HG02938 (cell line): ENCODE measurements around the gene ACOD1.
"Not testable (repeated sequence)": the region's sequence is repeated elsewhere in the genome, so short reads cannot be mapped to it uniquely, and the experiment has no call there.

Source experiments
- ATAC-seq: cut with Tn5 transposase; IDR thresholded peaks from one replicate; pipeline ENCODE4 v1.9.1; 2021; ENCODE audit warnings: mild to moderate bottlenecking, moderate library complexity; ENCODE audit not compliant: unreplicated experiment

The ACOD1 gene

DNA sequence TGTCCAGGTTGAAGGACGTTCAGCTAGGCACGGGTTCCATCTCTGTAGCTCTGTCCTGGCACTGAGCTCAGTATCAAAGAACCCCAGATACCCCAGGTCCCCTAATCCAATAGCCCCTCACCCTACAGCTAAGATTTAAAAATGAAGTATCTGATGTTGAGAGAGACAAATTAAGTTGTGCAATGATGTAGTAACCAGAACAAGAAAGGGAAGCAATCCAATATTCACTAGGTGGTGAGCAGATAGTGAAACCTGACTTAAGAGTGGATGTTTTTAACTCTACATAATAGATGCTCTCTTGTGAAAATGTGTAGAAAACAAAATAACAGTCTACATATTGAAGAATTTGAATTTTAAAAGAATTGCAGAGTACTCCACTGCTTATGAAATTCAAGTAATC lies 1.8 kb downstream of the ACOD1 start:
- ATAC-seq = no peak

GRCh38 chr13:76953968-76954367 lies 5.7 kb downstream of the ACOD1 start:
- no peak for ATAC-seq

GRCh38 chr13:76954538-76954937 lies 6.2 kb downstream of the ACOD1 start:
- no peak for ATAC-seq

- no peak for ATAC-seq
Measured at GRCh38 chr13:76955193-76955592, 6.9 kb downstream of the ACOD1 start.

DNA sequence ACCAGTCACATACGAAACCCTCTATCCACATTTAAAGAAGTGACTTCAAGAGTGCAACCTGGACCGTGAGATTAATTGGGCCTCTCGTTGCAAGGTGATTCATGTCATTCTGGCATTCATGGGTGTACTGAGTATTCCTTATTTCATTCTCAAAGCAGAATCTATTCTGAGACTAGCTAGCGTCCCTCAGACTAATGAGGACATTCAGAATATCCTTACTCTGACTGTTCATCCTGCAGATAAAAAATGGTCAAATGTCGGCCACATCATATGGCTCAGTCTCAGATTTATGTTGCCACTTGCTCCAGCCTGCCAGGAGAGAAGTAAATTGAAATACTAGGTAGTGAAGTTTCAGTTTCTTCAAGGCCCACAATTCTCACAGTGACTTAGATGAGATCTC lies 7.3 kb downstream of the ACOD1 start:
- no peak for ATAC-seq

GRCh38 chr13:76958841-76959432 lies 10.6 kb downstream of the ACOD1 start:
- ATAC-seq = no peak

DNA sequence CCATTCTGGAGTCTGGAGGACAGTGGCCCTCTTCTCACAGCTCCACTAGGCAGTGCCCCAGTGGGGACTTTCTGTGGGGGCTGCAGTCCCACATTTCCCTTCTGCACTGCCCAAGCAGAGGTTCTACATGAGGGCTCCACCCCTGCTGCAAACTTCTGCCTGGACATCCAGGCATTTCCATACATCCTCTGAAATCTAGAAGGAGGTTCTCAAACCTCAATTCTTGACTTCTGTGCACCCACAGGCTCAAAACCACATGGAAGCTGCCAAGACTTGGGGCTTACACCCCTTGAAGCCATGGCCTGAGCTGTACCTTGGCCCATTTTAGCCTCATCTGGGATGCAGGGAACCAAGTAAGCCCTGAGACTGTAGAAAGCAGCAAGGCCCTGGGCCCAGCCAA lies 11.4 kb downstream of the ACOD1 start:
- not testable (repeated sequence) for ATAC-seq

GRCh38 chr13:76965759-76966421 lies 17.6 kb downstream of the ACOD1 start:
- ATAC-seq = no peak

GRCh38 chr13:76967031-76967430 lies 18.7 kb downstream of the ACOD1 start:
- no peak for ATAC-seq

DNA sequence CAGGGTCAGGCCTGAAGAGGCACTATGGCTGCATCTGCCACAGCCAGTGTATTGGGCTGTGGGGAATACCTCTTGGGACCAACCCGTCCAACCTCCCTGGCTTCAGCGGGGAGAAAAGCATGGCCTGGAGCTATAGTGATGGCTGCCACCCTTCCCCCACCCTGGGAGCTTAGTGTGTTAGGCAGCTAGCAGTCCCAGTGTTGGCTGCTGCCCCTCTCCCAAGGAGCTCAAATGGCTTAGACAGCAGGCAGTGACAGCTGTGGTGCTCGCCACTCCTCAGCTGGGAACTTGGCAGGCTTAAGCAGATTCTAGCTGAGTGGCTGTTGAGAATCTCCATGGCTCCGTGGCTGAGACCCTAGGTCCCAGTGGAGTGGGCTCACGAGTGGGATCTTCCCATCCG lies 19.7 kb downstream of the ACOD1 start:
- no peak for ATAC-seq

DNA sequence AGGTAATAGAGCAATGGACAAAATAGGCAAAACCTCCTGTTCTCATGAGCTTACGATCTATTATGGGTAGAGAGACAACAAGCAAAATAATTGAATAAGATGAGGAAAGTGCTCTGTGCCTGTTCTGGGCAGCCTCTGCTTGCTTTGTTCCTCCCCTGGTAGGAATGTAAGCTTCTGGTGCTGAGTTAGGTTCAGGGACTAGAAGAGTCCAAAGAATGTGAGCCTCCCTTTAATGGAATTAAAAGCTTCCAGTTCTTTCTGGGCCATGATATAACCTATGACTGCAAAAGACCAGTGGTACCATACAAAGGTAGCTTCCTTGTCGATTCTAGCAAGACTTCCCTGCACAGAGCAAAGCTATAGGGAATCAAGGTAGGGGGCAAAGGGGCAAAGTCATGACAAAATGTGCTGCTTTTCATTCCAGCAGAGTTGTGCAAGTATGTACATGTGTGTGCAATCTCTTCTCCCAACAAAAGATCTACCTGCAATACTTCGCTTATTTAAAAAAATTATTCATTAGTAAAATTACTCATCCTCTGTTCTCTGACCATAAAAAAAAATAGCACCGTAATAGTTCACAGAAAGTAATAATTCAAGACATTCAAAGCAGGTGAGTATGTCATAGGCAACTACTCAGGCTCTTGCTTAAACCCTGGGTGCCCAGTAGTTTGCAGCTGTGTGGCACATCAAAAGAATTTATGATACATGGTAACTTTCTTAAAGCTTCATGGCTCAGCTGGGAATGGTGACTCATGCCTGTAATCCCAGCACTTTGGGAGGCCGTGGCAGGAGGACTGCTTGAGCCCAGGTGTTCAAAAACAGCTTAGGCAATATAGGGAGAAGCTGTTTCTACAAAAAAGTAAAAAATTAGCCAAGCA lies 21.4 kb downstream of the ACOD1 start:
- no peak for ATAC-seq

- peak; percentile 68 for ATAC-seq
Measured at GRCh38 chr13:76971215-76971614, 22.9 kb downstream of the ACOD1 start.

- no peak for ATAC-seq
Measured at GRCh38 chr13:76971851-76972829, 23.8 kb downstream of the ACOD1 start.

DNA sequence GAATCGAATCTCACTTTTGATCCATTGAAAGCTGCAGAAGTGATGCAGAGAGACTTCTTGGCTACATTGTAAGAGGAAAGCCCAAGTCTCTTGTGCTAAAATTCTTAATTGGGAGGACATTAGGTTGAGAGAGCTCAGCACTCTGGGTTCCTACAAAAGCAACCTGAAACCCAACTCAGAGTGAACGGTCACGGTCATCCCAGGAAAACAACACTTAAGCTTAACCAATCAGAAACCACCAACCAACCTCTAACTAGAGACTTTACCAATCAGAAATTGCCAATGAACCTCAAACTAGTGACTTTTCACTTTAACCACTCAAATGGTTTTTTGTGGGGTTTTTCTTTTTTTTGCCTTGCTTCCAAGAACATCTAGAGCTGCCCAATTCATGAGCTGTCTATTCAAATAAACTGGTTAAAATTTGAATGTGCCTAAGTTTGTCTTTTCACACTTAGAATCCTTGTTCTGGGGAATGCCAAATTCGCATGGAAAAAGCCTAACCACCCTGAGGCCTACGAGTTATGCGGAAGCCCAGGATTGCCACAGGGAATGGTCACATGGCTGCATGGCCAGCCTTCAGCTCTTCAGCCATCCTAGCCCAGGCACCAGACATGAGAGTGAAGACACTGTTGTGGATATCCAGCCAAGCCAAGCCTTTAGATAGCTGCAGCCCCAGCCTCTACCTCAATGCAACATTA lies 25.8 kb downstream of the ACOD1 start:
- no peak for ATAC-seq

DNA sequence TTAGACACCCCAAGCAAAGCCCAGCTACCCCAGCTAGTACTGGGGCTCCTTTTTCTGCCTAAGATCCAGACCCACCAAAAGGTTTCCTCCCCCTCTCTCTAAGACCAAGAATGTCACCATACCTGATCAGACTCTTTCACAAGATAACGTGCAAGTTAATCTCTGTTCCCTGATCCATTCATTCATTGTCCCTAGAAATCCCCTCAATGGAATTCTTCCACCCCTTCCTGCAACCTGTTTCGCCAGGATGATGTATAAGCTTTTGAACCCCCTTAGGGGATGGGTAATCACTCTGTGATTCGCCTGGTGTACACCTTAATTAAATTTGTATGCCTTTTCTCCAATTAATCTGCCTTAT lies 26.3 kb downstream of the ACOD1 start:
- ATAC-seq = no peak

DNA sequence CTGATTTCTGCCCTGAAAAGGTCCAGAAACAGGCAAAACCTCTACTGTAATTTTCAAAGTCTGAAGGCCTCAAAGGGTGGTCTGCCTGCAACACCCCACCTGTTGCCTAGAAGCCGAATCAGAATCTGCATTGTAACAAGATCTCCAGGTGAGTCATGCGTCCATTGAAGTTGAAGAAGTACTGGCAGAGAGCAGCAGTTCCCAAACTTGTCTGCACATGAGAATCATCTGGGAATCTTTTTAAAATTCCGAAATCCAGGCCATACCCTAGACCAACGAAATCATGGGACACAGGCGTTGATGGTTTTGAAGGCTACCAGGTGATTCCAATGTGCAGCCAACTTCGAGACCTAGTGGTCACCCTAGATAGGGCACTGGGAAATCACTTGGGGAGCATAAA lies 27.6 kb downstream of the ACOD1 start:
- ATAC-seq = no peak

- no peak for ATAC-seq
Measured at GRCh38 chr13:76976490-76976889, 28.2 kb downstream of the ACOD1 start.

GRCh38 chr13:76976929-76977328 lies 28.6 kb downstream of the ACOD1 start:
- ATAC-seq = no peak

- peak; percentile 90 for ATAC-seq
Measured at GRCh38 chr13:76980075-76980718, 31.9 kb downstream of the ACOD1 start.

- ATAC-seq = no peak
Measured at GRCh38 chr13:76982061-76982460, 33.8 kb downstream of the ACOD1 start.
